Effector CD8-positive, alpha-beta T cell (primary cell): ENCODE measurements around the gene EPDR1.
"Not testable (repeated sequence)": the region's sequence is repeated elsewhere in the genome, so short reads cannot be mapped to it uniquely, and the experiment has no call there.

Experiments
- DNase-seq: peaks from one replicate; lab custom pipeline; 2025; lab: John Stamatoyannopoulos, UW

EPDR1 gene

DNA sequence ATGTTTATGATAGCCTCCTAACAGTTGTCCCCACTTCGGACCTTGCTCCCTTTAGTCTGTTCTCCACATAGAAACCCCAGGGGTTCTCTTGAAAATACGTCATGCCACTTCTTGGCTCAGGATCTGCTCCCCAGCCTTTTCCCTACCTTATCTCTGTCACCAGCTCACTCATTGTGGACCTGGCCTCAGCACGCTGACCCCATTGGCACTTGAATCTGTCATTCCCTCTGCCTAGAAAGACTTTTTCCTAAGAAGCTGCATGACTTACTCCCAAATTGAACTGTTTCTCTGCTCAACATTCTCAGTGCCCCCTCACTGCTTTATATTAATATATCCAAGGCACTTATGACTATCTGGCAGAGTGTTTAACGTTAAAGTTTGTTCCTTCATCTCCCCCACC is 8.4 kb downstream of the EPDR1 start:
- DNase-seq = no peak

DNA sequence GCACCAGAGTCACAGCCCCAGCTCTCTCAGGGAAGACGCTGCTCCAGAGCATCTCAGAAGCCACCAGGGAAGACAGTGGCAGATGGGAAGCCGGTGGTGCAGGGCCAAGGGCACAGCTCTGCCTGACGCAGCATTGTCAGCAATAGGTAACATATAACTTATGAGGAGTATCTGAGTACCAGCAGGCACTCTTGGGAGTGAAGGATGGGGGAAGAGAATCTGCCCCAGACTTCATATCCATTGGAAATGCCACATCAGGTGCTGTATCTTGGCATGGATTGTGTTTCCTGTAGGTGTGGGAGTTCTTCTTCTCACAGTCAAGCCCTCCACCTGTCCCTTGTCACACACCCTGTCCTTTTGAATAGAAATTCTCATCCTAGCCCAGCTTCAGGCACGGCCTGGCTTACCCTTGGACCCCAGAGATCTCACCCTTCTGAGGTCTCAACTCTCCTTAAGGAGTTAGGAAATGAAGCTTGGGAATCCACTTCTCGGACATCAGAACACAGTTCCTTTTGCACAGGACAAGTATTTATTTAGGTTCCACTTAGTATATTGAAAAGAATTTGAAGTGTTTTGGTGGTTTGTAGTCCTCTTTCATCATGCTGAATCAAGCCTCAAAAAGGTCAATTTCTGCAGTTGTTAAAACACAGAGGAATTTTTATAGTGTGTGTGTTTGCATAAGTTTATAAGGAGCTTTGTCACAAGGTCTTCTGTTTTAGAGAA is 9.9 kb downstream of the EPDR1 start:
- no peak for DNase-seq

DNA sequence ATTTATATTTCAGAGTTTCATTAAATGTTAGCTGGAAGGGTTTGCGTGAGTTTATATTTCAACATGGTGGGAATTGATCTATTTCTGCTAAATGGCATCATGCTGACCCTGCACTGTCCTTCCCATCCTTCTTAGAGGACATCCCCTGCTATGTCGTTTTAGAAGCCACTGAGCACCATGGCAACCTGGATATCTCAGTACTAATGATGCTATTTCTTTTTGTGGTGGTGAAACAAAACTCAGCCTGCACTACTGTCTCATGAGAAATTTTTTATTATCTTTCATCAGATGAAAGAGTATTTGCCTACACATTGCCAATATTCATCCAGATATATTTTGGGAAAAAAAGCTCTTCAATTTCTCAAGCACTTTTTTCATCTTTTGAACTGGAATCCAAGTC is 12.1 kb downstream of the EPDR1 start:
- no peak for DNase-seq

DNA sequence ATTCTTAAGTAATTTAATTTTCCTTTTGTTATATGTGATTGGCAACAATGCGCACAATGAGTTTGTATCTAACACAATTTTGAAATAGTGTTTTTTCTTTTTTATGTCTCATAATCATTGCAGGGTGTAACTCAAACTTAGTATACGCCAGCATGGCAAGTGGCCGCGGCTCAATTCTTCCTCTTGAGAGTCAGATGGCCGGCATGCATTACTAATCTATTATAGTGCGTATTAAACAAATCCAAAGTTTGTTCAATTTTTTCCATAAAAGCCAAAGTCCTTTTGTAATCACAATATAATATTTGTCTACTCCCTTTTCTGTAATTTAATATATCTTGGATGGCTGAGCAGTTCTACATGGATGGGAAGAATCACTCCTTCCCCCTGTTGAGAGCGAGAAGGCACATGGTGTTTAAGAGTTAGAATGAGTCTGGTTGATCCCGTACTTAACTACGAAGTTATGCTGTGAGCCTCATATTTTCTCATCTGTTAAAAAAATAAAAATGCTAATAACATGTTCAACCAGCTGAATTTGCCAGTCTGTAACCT is 12.7 kb downstream of the EPDR1 start:
- DNase-seq = no peak

DNA sequence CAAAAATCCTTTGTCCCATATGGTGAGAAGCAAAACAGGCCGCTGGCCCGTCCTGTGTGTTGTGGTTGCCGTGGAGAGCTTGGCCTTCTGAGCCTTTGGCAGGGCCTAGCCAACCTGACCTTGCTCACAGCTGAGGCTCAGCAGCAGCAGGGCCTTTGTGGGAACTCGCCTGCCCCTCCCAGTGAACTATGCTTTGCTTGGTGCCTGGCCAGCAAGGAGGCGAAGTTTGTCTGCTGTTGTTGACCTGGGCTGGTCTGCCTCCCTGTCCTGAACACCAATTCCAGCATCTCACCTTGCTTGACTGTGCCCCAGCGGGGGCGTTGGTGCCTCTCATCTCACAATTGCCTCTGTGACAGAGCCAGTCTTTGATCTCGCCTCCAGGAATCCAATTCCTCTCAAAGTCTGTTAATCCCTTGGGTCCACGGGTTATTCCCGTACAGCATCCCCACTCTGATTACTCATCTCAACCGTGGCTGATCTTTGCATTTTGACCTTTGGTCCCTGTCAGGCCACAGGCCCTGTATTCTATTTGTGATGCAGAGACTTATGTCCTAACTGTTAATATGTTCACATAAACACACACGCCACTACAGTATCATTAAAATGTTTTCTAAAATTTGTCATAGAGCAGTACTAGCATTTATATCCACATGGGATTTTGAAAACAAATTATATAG is 22.6 kb downstream of the EPDR1 start:
- no peak for DNase-seq

DNA sequence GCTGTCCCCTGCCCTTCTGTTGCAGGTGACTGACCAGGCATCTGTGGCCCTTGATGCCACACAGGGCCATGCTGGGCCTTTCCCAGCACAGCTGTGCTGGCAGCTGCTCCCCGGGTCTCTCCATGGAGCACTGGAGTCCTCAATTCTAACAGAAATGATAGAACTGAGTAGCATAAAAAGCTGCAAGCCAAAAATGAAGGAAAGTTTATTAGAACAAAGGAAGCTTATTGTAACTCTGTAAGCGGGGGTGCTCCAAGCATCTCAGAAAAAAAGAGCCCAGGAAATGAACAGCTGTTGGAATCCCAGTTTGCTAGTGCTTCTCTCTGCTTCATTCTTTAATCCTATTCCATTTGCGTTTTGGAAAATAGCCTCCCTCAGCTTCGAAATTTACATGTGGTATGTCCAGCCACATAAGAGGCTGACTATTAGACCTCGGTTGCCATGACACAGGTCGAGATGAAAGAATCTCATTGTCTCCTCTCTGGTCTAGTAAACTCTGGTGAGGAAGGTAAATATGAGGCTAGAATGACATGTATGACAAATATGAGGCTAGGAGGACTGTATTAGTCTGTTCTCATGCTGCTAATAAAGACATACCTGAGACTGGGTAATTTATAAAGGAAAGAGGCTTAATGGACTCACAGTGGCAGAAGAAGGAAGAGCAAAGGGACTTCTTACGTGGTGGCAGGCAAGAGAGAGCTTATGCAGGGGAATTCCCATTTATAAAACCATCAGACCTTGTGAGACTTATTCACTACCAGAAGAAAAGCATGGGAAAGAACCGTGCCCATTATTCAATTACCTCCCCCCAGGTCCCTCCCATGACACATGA is 23.7 kb downstream of the EPDR1 start:
- DNase-seq = no peak

DNA sequence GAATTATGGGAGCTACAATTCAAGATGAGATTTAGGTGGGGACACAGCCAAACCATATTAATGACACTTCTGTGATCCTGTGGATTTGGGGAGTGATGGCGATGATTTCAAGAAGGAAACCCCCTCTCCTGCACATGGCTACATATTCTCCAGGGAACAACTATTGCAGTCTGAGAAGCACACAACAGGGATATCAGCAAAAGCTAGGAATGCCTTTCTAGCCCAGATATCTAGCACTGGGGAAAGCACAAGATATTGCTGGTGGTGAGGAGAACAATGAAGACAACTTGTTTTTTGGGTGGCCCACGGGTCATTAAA is 24.3 kb downstream of the EPDR1 start:
- DNase-seq = no peak

DNA sequence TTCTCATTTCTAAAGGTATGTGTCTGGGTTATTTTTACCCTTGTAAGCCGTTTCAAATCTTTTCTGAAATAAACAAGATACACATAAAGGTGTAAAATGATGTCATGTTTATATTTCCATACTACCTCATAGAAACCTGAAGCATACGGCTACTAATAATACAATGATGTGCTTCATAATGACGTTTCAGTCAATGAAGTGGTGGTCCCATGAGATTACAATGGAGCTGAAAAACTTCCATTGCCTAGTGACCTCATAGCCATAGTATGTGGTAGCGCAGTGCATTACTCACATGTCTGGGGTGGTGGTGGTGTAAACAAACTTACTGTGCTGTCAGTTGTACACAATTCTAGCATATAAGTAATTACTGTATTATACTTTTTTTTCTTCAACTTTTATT is 24.9 kb downstream of the EPDR1 start:
- no peak for DNase-seq

DNA sequence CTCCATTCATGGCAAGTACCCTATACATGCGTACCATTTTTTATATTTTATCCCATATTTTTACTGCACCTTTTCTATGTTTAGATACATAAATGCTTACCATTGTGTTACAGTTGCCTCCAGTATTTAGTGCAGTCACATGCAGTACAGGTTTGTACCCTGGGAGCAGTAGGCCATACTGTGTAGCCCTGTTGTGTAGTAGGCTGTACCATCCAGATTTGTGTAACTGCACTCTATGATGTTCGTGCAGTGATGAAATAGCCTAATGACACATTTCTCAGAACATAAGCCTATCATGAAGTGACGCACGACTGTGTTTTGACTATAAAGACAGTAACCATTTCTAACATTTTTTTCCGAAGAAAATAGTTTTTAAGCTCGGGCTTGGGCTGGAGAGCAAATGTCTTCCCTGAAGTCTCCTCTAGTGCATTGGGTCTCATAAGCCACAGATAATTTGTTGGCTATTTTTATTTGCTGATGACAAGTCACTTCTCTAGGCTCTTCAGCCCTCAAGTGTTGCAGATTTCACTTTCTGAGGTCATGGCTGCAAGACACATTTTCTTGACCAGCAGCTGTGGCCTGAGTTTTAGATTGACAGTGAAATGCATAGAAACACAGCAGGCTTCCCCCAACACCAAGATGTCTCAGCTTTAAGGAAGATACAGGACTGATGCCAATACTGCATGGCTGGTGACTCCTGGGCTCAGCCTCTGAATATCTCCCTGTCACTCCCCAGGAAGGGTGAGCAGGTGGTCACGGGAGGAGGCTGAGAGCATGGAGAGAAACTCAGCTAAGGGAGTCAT is 26.9 kb downstream of the EPDR1 start:
- DNase-seq = no peak

DNA sequence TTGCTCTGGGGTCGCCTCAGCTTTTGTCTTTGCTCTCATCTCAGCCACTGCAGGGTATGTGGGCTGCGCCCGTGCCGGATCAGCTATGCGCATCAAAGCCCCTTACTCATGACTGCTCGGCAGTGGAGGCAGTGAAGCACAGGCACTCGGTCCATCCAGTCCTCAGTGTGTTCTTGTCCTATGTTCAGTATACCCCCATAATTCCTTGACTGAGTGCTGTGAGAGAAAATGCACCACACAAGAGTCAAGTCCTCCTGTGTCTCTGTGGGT is 27.4 kb downstream of the EPDR1 start:
- DNase-seq = no peak

DNA sequence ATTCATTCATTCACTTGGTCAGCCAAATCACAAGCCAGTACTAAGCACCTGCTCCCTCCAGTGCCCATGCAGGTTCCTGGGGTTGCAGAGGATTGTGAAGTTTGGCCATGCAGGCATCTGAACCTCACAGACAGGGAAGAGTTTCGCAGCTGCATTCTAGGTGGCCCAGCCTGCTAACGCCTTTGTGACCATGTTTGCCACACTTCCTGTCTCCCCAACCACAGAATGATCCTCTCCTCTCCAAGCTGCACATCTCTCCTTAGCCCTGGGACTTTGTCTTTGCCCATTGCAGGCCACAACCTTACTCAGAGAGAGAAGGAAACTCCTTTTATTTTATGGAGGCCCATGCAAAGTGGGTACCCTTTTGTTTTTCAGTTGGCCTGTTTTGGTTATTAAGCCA is 31.8 kb downstream of the EPDR1 start:
- DNase-seq = no peak

DNA sequence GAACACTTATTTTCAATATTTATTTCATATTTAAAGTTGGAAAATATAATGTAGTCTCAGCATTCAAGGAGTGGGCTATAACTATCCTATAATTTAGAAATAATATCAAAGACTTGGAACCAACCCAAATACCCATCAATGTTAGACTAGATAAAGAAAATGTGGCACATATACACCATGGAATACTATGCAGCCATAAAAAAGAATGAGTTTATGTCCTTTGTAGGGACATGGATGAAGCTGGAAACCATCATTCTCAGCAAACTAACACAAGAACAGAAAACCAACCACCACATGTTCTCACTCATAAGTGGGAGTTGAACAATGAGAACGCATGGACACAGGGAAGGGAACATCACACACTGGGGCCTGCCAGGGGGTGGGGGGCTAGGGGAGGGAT is 33.8 kb downstream of the EPDR1 start:
- not testable (repeated sequence) for DNase-seq

DNA sequence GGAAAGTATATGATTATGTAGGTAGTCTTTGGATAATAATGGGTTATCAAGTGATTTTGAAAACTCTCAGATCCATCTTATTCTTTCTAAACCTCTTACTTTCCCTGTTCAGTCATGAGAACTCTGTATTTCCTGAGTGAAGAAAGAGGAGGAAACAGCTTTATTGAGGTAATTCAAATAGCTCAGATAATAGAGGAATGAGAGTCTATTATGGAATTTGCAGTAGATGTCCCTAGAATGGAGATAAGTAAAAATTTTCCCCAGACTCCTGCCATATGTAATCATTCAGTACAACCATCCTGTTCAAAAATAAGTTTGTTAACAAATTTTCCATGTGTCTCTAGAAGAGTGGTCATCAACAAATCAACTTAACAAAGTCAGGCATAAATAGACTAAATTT is 36.4 kb downstream of the EPDR1 start:
- no peak for DNase-seq

DNA sequence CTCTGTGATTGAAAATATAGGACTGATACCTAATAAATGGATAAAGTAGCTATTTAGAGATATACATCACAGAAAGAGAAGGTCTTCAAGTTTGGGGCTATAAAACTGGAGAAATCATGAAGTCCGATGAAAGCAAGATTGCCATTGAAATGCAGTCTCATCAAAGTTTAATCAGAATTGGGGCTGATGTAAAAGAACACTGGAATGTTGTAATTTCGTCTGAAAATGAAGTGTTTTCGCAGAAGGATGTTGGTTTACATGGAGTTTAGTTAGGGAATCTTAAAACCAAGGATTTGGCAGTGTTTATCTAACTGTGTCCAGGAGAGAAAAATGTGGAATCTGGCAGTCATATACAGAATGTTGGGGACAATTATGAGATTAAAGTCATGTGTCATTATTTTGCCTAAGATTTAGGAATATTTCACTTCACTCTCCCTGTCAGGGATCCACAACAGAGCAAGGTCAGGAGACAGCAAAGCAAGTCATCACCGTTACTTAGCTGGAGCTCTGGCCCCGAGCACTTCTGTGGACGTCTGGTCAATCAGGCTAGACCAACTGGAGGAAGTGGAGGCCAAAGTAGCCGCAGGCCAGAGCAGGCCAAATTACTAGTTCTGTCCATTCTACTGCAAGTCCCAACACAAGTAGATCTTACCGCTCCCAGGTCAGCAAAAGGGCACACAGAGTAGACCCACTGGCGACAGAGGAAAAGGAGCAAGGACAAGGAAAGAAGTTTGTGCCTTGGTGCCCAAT is 37.0 kb downstream of the EPDR1 start:
- no peak for DNase-seq

DNA sequence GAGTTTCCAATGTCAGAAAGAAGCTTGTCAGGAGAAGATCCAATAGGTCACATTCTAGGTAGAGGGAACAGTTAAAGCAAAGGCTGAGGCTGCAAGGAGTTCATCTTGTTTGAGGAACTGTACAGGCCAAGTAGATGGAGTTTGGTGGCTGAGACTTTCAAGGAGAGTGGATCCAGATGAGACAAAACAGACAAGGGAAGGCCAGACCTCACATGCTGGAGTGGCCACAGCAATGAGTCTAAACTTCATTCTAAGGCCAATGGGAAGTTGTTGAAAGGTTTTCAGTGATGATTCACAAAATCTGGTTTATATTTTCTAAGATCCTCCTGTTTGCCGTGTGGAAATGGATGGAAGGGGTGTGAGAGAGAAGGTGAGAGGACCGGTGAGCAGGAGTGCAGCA is 40.0 kb downstream of the EPDR1 start:
- DNase-seq = no peak

DNA sequence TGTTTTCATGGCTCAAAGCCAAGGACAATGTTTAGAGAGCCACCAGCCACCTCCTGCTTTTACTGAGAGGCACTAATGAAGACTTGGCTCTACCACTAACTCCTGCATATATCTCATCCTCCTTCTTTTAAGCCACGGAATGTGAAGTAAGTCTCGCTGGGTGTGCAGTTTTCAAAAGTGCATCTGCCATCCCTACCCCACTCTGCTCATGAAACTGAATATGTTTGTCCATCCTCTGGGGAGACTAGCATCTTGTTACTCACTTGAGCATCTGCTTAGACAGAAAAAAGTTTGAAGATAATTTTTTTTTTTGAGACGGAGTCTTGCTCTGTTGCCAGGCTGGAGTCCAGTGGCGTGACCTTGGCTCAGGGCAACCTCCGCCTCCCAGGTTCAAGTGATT is 40.8 kb downstream of the EPDR1 start:
- no peak for DNase-seq

DNA sequence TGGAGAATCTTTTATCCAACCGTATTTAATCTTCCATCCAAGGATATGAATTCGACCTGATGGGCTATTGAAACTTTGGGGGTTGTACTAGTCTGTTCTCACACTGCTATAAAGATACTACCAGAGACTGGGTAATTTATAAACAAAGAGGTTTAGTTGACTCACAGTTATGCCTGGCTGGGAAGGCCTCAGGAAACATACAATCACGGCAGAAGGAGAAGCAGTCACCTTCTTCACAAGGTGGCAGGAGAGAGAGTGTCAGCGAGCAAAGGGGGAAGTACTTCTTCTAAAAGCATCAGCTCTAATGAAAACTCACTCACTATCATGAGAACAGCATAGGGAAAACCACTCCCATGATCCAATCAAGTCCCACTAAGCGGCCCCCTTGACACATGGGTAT is 43.8 kb downstream of the EPDR1 start:
- DNase-seq = no peak

DNA sequence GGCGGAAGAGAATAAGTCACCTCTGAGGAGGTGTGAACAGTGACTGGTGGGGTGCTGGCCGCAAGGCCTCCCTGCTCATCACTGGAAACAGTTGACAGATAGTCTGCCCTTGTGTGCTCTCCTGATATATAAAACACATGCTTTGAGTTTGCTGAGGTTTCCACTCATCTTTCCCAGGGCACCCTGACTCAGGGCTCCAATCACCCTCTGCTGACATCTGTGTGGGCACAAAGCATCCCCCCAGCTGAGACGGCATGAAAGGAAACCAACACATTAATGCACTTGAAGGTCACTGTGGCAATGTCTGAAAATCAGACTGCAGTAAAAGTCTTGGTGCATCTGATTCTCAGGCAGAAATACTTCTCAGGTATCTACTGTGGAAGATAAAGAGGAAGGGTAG is 49.8 kb downstream of the EPDR1 start:
- no peak for DNase-seq

DNA sequence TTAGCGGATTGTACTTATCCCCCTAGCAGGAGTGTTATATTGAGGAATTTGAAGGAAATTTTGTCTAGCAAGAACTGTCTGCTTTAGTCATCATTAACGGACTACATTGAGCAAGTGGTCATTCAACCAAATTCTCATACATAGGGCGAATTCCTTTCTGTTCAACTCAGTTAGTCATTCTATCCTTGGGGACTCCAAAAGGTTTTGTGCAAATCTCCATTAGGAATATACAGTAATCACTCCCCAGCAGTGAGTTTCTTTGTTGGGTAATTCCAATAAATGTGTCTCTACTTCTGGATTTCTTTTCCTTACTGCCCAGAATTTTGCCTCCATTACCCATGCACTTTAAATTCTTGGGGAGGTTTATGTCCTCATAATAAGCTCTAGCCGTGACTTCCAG is 51.1 kb downstream of the EPDR1 start:
- DNase-seq = no peak

DNA sequence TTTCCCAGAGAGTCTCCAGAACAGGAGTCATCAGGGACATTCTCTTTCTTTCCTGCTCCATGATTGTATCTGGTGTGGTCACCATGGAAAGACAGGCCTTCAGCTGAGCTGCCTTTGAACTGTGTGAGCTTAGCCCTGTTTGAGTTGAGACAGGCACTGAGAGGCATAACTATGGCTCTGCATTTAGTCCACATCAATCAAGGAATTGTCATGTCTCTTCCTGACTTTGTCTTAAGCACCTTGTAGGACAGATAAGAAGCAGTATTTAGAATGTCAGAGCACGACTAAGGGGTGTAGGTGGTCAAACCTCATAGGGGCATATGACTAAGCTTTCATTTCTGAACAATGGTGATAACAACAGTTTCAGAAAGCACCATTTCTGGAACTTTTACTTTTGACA is 53.5 kb downstream of the EPDR1 start:
- DNase-seq = no peak

DNA sequence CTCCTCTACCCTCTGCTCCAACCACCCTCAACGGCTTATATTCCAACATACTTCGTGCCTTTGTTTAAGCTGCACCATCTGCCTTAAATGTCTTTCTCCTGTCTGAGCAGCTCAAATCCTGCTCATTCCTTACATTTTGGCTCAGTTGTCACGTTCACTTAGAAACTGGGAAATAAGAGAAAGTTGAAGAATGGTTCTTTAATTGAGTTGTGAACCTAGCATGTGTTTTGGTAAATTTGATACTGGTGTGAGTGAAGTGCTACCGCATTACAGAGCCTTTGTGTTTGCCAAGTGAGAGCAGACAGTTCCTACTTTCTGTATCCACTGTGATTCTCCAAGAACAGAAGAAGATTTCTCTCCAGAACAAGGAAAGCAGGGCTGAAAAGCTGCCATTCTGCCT is 54.3 kb downstream of the EPDR1 start:
- DNase-seq = no peak

DNA sequence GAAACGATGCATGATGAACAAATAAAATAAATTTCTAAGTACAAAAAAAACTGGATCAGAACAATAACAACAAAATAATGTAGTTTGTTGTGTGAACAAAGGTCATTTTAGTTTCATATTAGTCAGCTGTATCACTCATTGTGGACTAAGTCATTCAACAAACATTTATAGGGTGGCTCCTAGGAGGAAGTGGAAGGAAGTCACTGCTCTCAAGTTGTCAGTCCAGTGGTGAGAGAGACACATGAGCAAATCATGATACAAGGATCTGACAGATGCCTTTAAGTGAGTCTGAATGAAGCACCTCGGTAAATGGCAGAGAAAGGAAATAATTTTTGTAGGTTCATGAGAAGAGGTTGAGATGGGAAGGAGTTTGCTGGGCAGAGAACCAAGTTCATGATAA is 56.8 kb downstream of the EPDR1 start:
- no peak for DNase-seq
